HepG2 (cell line): Measurements from ENCODE around the gene KATNAL2. TPM values are rescaled to one million over a fixed set of nuclear protein-coding genes. Genes with fewer than 3 reads are reported as not detected.

Source experiments
- CENPT ChIP-seq: sonication (generic); formaldehyde crosslinking; IDR thresholded peaks from 2 replicates; pipeline ENCODE4 v1.8.0; 2022; ENCODE audit warnings: low read depth, mild to moderate bottlenecking, moderate library complexity, missing genetic modification reagents
- CREM ChIP-seq, 2 experiments: sonication (generic) in 1 of 2; formaldehyde crosslinking in 1 of 2; IDR thresholded peaks; 2 replicates each; pipeline versions ENCODE4 v1.4.0 to v1.6.1; 2016 to 2020; ENCODE audit warnings: antibody characterized with exemption in 1 of 2, mild to moderate bottlenecking in 1 of 2, missing genetic modification reagents in 1 of 2
- JUNB ChIP-seq: sonication (generic); formaldehyde crosslinking; IDR thresholded peaks from 2 replicates; pipeline ENCODE4 v1.8.0; 2022; ENCODE audit warnings: missing genetic modification reagents, mild to moderate bottlenecking, borderline replicate concordance
- KDM4B ChIP-seq: sonication (generic); formaldehyde crosslinking; IDR thresholded peaks from 2 replicates; pipeline ENCODE4 v1.4.0; 2020; ENCODE audit warnings: missing genetic modification reagents
- NFE2 ChIP-seq: sonication (generic); formaldehyde crosslinking; IDR thresholded peaks from 2 replicates; pipeline ENCODE4 v1.4.0; 2020; ENCODE audit warnings: missing genetic modification reagents
- NFYC ChIP-seq: IDR thresholded peaks from 2 replicates; pipeline ENCODE4 v1.6.1; 2016; ENCODE audit warnings: missing genetic modification reagents, missing compliant biosample characterization
- RFX1 ChIP-seq: fragments of 450-650 bp; IDR thresholded peaks from 2 replicates; pipeline ENCODE4 v1.6.1; 2017
- TAF1 ChIP-seq: sonication (generic); formaldehyde crosslinking; IDR thresholded peaks from 2 replicates; pipeline ENCODE4 v1.4.0; 2020; ENCODE audit warnings: missing genetic modification reagents
- ZEB1 ChIP-seq: IDR thresholded peaks from 2 replicates; pipeline ENCODE4 v1.6.1; 2012; ENCODE audit warnings: mild to moderate bottlenecking, low read depth, inconsistent platforms; ENCODE audit not compliant: insufficient replicate concordance
- ZKSCAN8 ChIP-seq: IDR thresholded peaks from 2 replicates; pipeline ENCODE4 v1.6.1; 2016; ENCODE audit warnings: borderline replicate concordance, missing genetic modification reagents, missing compliant biosample characterization
- ZNF33B ChIP-seq: sonication (generic); formaldehyde crosslinking; IDR thresholded peaks from 2 replicates; pipeline ENCODE4 v1.5.1; 2020; ENCODE audit warnings: mild to moderate bottlenecking, missing genetic modification reagents
- ZNF367 ChIP-seq: sonication (generic); formaldehyde crosslinking; IDR thresholded peaks from 2 replicates; pipeline ENCODE4 v1.4.0; 2020; ENCODE audit warnings: missing genetic modification reagents, borderline replicate concordance
- ZNF567 ChIP-seq: sonication (generic); formaldehyde crosslinking; IDR thresholded peaks from 2 replicates; pipeline ENCODE4 v1.8.1; 2023; ENCODE audit warnings: mild to moderate bottlenecking, missing genetic modification reagents, borderline replicate concordance
- ZNF816 ChIP-seq: sonication (generic); formaldehyde crosslinking; IDR thresholded peaks from 2 replicates; pipeline ENCODE4 v1.8.0; 2022; ENCODE audit warnings: missing genetic modification reagents, mild to moderate bottlenecking, borderline replicate concordance
- polyA plus RNA-seq, 8 experiments: library from polyadenylated mRNA; depleted of rRNA in 3 of 8; stranded (reverse) in 7 of 8; unstranded in 1 of 8; fragments of >200 nt; fragmentation: Illumina TruSeq in 4 of 8; extraction: Trizol in 4 of 8; gene quantifications; 2 replicates each; pipeline versions ENCODE4 v1.2.1 to v1.2.3, GENCODE V29; 2011 to 2016; ENCODE audit warnings: low read depth in 4 of 8, missing spikeins in 1 of 8, mixed read lengths in 1 of 8; ENCODE audit not compliant: insufficient read depth in 1 of 8
- total RNA-seq, 5 experiments: library from RNA; depleted of rRNA; stranded (reverse); fragments of >200 nt; fragmentation: Illumina TruSeq; extraction: Trizol; gene quantifications; 2 replicates each; pipeline ENCODE4 v1.2.3, GENCODE V29; 2016; ENCODE audit warnings: low read depth in 1 of 5
- TF ChIP-seq, protein P1 (sequence below): sonication (generic); formaldehyde crosslinking; IDR thresholded peaks from 2 replicates; pipeline ENCODE4 v1.9.0; 2022; ENCODE audit warnings: missing genetic modification reagents, mild to moderate bottlenecking, borderline replicate concordance
- TF ChIP-seq, protein P2 (sequence below): sonication (generic); formaldehyde crosslinking; IDR thresholded peaks from 2 replicates; pipeline ENCODE4 v1.4.0; 2020; ENCODE audit warnings: missing genetic modification reagents
- TF ChIP-seq, protein P3 (sequence below): sonication (generic); formaldehyde crosslinking; IDR thresholded peaks from 2 replicates; pipeline ENCODE4; 2020; ENCODE audit warnings: missing genetic modification reagents, mild to moderate bottlenecking, borderline replicate concordance

KATNAL2 gene
- total and polyA plus RNA-seq, 2 of the 13 experiments (the other 11 are each of a cell fraction or from before 2014, with no cell fraction given), result not detected

DNA sequence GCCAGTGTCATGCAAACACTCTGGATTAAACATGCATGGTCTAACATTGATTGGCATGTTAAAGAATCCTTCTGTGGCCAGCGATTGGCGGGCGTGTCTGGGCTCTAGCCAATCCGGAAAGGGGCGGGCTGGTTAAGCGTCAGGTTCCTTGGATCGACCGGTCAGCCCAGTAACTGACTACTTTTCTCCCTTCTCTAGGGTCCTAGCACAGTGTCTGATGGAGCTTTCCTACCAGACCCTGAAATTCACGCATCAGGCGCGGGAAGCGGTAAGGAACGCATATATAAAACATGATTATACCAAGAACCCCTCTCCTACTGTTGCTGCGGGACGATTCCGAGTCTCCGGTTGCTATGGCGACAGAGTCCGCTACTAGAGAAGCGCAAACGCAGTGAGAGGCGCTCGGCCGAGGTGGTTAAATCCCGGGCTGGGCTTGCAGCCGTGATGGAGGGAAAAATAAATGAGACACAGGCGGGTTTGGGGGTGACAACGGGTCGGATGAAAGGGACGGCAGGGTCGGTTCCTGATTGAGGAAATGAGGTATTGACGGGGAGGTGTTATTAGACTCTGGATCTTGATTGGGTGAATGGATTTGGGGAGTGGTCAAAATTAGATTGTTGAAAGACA lies 29.4 kb downstream of the KATNAL2 start (continued):
- TF ChIP-seq, protein P1, sequence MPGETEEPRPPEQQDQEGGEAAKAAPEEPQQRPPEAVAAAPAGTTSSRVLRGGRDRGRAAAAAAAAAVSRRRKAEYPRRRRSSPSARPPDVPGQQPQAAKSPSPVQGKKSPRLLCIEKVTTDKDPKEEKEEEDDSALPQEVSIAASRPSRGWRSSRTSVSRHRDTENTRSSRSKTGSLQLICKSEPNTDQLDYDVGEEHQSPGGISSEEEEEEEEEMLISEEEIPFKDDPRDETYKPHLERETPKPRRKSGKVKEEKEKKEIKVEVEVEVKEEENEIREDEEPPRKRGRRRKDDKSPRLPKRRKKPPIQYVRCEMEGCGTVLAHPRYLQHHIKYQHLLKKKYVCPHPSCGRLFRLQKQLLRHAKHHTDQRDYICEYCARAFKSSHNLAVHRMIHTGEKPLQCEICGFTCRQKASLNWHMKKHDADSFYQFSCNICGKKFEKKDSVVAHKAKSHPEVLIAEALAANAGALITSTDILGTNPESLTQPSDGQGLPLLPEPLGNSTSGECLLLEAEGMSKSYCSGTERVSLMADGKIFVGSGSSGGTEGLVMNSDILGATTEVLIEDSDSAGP (CRISPR knock-in tag), result no peak
- TF ChIP-seq ZNF33B (CRISPR knock-in tag) (no peak), JUNB (CRISPR knock-in tag) (no peak), ZNF816 (CRISPR knock-in tag) (no peak), ZNF567 (CRISPR knock-in tag) (no peak), CENPT (CRISPR knock-in tag) (no peak), ZEB1 (no peak), ZNF367 (CRISPR knock-in tag) (no peak), RFX1 (peak; percentile 63), NFYC (CRISPR knock-in tag) (peak; percentile 62), TAF1 (no peak), KDM4B (no peak), CREM (IDR thresholded peaks at IDR 0.05) (no peak), CREM (CRISPR knock-in tag; IDR thresholded peaks at IDR 0.05) (no peak), NFE2 (CRISPR knock-in tag) (no peak), ZKSCAN8 (CRISPR knock-in tag) (no peak)
- TF ChIP-seq, protein P2, sequence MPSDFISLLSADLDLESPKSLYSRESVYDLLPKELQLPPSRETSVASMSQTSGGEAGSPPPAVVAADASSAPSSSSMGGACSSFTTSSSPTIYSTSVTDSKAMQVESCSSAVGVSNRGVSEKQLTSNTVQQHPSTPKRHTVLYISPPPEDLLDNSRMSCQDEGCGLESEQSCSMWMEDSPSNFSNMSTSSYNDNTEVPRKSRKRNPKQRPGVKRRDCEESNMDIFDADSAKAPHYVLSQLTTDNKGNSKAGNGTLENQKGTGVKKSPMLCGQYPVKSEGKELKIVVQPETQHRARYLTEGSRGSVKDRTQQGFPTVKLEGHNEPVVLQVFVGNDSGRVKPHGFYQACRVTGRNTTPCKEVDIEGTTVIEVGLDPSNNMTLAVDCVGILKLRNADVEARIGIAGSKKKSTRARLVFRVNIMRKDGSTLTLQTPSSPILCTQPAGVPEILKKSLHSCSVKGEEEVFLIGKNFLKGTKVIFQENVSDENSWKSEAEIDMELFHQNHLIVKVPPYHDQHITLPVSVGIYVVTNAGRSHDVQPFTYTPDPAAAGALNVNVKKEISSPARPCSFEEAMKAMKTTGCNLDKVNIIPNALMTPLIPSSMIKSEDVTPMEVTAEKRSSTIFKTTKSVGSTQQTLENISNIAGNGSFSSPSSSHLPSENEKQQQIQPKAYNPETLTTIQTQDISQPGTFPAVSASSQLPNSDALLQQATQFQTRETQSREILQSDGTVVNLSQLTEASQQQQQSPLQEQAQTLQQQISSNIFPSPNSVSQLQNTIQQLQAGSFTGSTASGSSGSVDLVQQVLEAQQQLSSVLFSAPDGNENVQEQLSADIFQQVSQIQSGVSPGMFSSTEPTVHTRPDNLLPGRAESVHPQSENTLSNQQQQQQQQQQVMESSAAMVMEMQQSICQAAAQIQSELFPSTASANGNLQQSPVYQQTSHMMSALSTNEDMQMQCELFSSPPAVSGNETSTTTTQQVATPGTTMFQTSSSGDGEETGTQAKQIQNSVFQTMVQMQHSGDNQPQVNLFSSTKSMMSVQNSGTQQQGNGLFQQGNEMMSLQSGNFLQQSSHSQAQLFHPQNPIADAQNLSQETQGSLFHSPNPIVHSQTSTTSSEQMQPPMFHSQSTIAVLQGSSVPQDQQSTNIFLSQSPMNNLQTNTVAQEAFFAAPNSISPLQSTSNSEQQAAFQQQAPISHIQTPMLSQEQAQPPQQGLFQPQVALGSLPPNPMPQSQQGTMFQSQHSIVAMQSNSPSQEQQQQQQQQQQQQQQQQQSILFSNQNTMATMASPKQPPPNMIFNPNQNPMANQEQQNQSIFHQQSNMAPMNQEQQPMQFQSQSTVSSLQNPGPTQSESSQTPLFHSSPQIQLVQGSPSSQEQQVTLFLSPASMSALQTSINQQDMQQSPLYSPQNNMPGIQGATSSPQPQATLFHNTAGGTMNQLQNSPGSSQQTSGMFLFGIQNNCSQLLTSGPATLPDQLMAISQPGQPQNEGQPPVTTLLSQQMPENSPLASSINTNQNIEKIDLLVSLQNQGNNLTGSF (CRISPR knock-in tag), result no peak
- TF ChIP-seq, protein P3, sequence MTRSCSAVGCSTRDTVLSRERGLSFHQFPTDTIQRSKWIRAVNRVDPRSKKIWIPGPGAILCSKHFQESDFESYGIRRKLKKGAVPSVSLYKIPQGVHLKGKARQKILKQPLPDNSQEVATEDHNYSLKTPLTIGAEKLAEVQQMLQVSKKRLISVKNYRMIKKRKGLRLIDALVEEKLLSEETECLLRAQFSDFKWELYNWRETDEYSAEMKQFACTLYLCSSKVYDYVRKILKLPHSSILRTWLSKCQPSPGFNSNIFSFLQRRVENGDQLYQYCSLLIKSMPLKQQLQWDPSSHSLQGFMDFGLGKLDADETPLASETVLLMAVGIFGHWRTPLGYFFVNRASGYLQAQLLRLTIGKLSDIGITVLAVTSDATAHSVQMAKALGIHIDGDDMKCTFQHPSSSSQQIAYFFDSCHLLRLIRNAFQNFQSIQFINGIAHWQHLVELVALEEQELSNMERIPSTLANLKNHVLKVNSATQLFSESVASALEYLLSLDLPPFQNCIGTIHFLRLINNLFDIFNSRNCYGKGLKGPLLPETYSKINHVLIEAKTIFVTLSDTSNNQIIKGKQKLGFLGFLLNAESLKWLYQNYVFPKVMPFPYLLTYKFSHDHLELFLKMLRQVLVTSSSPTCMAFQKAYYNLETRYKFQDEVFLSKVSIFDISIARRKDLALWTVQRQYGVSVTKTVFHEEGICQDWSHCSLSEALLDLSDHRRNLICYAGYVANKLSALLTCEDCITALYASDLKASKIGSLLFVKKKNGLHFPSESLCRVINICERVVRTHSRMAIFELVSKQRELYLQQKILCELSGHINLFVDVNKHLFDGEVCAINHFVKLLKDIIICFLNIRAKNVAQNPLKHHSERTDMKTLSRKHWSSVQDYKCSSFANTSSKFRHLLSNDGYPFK (CRISPR knock-in tag), result no peak
